H54 (cell line): ENCODE data around the gene NPIPA2.
"Not testable (repeated sequence)": the region's sequence is repeated elsewhere in the genome, so short reads cannot be mapped to it uniquely, and the experiment has no call there.

Experiments
- DNase-seq: peaks from one replicate; pipeline ENCODE4 v3.0.0; 2011; ENCODE audit warnings: low spot score, mixed read lengths; ENCODE audit not compliant: insufficient read length
- FAIRE-seq: peaks from 3 replicates; lab custom pipeline; 2011; peaks lifted over from hg19 to GRCh38; lab: Jason Lieb, UNC

The NPIPA2 gene

GRCh38 chr16:14807184-14807678, 64.9 kb downstream of the NPIPA2 start:
- not testable (repeated sequence) for FAIRE-seq

GRCh38 chr16:14813890-14814289, 71.6 kb downstream of the NPIPA2 start:
- not testable (repeated sequence) for DNase-seq, FAIRE-seq

More at GRCh38 chr16:14807184-14807678, 64.9 kb downstream of the NPIPA2 start:
- not testable (repeated sequence) for DNase-seq
